HCT116 (cell line): ENCODE measurements around the gene CHRNB4. TPM values are rescaled to one million over a fixed set of nuclear protein-coding genes. Genes with fewer than 3 reads are reported as not detected.

ENCODE experiments used
- ATAC-seq: fragments of 200-7000 bp; cut with Tn5 transposase; 2 replicates; pipeline ENCODE4 v1.9.1; 2020; ENCODE audit warnings: mild to moderate bottlenecking, moderate library complexity
- BruUV-seq: library from RNA; stranded (reverse); fragments of 400-500 nt; replicated peaks from 2 replicates; lab custom pipeline; 2021; lab: Mats Ljungman, UMichigan
- CTCF ChIA-PET: fragments of 300-600 bp; sonication (Branson Sonifier 250); formaldehyde crosslinking; loops from one replicate; lab custom pipeline; 2021; ENCODE audit warnings: antibody characterized with exemption; lab: Charles Lee
- POLR2A ChIA-PET: fragments of 300-600, 350-600 bp; sonication (Branson Sonifier 250); formaldehyde crosslinking; loops from one replicate; lab custom pipeline; 2021; ENCODE audit warnings: antibody characterized with exemption; lab: Charles Lee
- RAD21 ChIA-PET, 2 experiments: fragments of 300-600 bp; sonication (Branson Sonifier 250); formaldehyde crosslinking; loops; one replicate each; lab custom pipeline; 2023; ENCODE audit warnings: low total read pairs in 2 of 2; ENCODE audit not compliant: uncharacterized antibody in 2 of 2, unreplicated experiment in 2 of 2, low non-redundant PET in 1 of 2; lab: Charles Lee
- DNase-seq: peaks from one replicate; pipeline ENCODE4 v3.0.0-alpha.2; 2010; ENCODE audit warnings: low read depth, low spot score
- H2AFZ ChIP-seq: fragments of 200-600 bp; shearing (Covaris generic), sonication (generic); 2 replicates; pipeline ENCODE4 v1.6.1; 2017; ENCODE audit warnings: low read depth, mixed run types, mixed read lengths, antibody characterized with exemption, low read length; ENCODE audit not compliant: poor library complexity, severe bottlenecking
- H3K27ac ChIP-seq: 2 replicates; pipeline ENCODE4 v1.5.1; 2012; ENCODE audit warnings: low read depth, low read length
- H3K27me3 ChIP-seq: fragments of 200-600 bp; sonication (generic); 2 replicates; pipeline ENCODE4 v1.6.1; 2016; ENCODE audit warnings: mixed run types, low read length, mixed read lengths; ENCODE audit not compliant: insufficient read depth
- H3K36me3 ChIP-seq, 2 experiments: fragments of 200-500 bp in 1 of 2; fragments of 200-600 bp in 1 of 2; sonication (Bioruptor generic) in 1 of 2; sonication (generic) in 1 of 2; 2 replicates each; pipeline versions ENCODE4 v1.5.1 to v1.6.1; 2014 to 2016; ENCODE audit warnings: low read length in 2 of 2, inconsistent platforms in 1 of 2, mixed read lengths in 1 of 2, mixed run types in 1 of 2; ENCODE audit not compliant: insufficient read depth in 2 of 2, control insufficient read depth in 1 of 2
- H3K4me1 ChIP-seq, 2 experiments: fragments of 200-600 bp in 1 of 2; sonication (generic) in 1 of 2; 2 replicates each; pipeline versions ENCODE4 v1.5.1 to v1.6.1; 2012 to 2017; ENCODE audit warnings: low read length in 2 of 2, inconsistent platforms in 1 of 2, mild to moderate bottlenecking in 1 of 2, mixed read lengths in 1 of 2, mixed run types in 1 of 2, moderate library complexity in 1 of 2; ENCODE audit not compliant: insufficient read depth in 2 of 2, control insufficient read depth in 1 of 2
- H3K4me2 ChIP-seq: fragments of 200-600 bp; sonication (generic); 2 replicates; pipeline ENCODE4 v1.6.1; 2017; ENCODE audit warnings: mixed run types, low read length, mixed read lengths
- H3K4me3 ChIP-seq, 2 experiments: fragments of 200-600 bp in 1 of 2; sonication (generic) in 1 of 2; replicated peaks in 1 of 2; 2 replicates each; pipeline ENCODE4 v1.5.1; 2011 to 2016; ENCODE audit warnings: low read length in 2 of 2, control low read depth in 1 of 2, low read depth in 1 of 2, mild to moderate bottlenecking in 1 of 2, mixed read lengths in 1 of 2, mixed run types in 1 of 2
- H3K79me2 ChIP-seq: fragments of 200-600 bp; sonication (generic); 2 replicates; pipeline ENCODE4 v1.6.1; 2017; ENCODE audit warnings: mild to moderate bottlenecking, mixed run types, low read length, moderate library complexity, mixed read lengths; ENCODE audit not compliant: insufficient read depth
- H3K9ac ChIP-seq: fragments of 200-600 bp; sonication (generic); 2 replicates; pipeline ENCODE4 v1.6.1; 2016; ENCODE audit warnings: low read length, mixed read lengths
- H3K9me2 ChIP-seq: fragments of 200-600 bp; sonication (generic), shearing (Covaris generic); 2 replicates; pipeline ENCODE4 v1.6.1; 2017; ENCODE audit warnings: mixed run types, mild to moderate bottlenecking, moderate library complexity; ENCODE audit not compliant: insufficient read depth
- H3K9me3 ChIP-seq, 2 experiments: fragments of 200-500 bp in 1 of 2; fragments of 200-600 bp in 1 of 2; sonication (Bioruptor generic) in 1 of 2; sonication (generic) in 1 of 2; 2 replicates each; pipeline ENCODE4 v1.6.1; 2014 to 2017; ENCODE audit warnings: low read length in 2 of 2, mixed read lengths in 2 of 2, inconsistent platforms in 1 of 2, low read depth in 1 of 2, mild to moderate bottlenecking in 1 of 2, mixed run types in 1 of 2, moderate library complexity in 1 of 2; ENCODE audit not compliant: control insufficient read depth in 1 of 2, insufficient read depth in 1 of 2
- H4K20me1 ChIP-seq: fragments of 200-600 bp; sonication (generic), shearing (Covaris generic); 2 replicates; pipeline ENCODE4 v1.6.1; 2017; ENCODE audit warnings: mixed run types, mild to moderate bottlenecking, moderate library complexity; ENCODE audit not compliant: insufficient read depth
- CEBPB ChIP-seq: IDR thresholded peaks from 2 replicates; pipeline ENCODE4 v1.6.1; 2012; ENCODE audit warnings: low read depth
- ELF1 ChIP-seq: IDR thresholded peaks from 2 replicates; pipeline ENCODE4 v1.6.1; 2012; ENCODE audit warnings: low read depth, borderline replicate concordance
- EZH2 ChIP-seq: fragments of 200-600 bp; sonication (generic); IDR thresholded peaks from 2 replicates; pipeline ENCODE4 v1.6.1; 2017; ENCODE audit warnings: antibody characterized with exemption, mixed run types
- EZH2phosphoT487 ChIP-seq: fragments of 200-600 bp; IDR thresholded peaks from 2 replicates; pipeline ENCODE4 v1.6.1; 2018; ENCODE audit warnings: antibody characterized with exemption, borderline replicate concordance
- SIN3A ChIP-seq: IDR thresholded peaks from 2 replicates; pipeline ENCODE4 v1.6.1; 2012; ENCODE audit warnings: low read depth
- TCF7L2 ChIP-seq: IDR thresholded peaks from 2 replicates; pipeline ENCODE4 v1.7.0; 2011; ENCODE audit warnings: borderline replicate concordance, inconsistent platforms; ENCODE audit not compliant: insufficient read depth, insufficient read length; ENCODE audit errors: extremely low read depth
- YY1 ChIP-seq: IDR thresholded peaks from 2 replicates; pipeline ENCODE4 v1.6.1; 2011; ENCODE audit warnings: low read length, low read depth, moderate library complexity, mild to moderate bottlenecking; ENCODE audit not compliant: insufficient replicate concordance; ENCODE audit errors: extremely low read depth
- ZNF274 ChIP-seq: fragments of 200-500 bp; sonication (Bioruptor generic); IDR thresholded peaks from 2 replicates; pipeline ENCODE4 v1.6.1; 2014; ENCODE audit warnings: mild to moderate bottlenecking, low read depth, low read length, inconsistent platforms
- intact Hi-C: fragments of 100-400 bp; cut with micrococcal nuclease; formaldehyde crosslinking; loops from 2 replicates; pipeline ENCODE4 v1.10.0; 2022
- total RNA-seq: library from RNA; stranded (reverse); gene quantifications from one replicate; pipeline ENCODE4 v1.2.1, GENCODE V29; 2021; ENCODE audit not compliant: unreplicated experiment
- TF ChIP-seq, protein P1 (sequence below): IDR thresholded peaks from 2 replicates; pipeline ENCODE4 v1.6.1; 2012
- TF ChIP-seq, protein P2 (sequence below): IDR thresholded peaks from 2 replicates; pipeline ENCODE4 v1.6.1; 2012; ENCODE audit warnings: low read depth
- TF ChIP-seq, protein P3 (sequence below): IDR thresholded peaks from 2 replicates; pipeline ENCODE4 v1.6.1; 2012
- TF ChIP-seq, protein P4 (sequence below): IDR thresholded peaks from 2 replicates; pipeline ENCODE4 v1.6.1; 2011; ENCODE audit warnings: mild to moderate bottlenecking, low read length, moderate library complexity; ENCODE audit not compliant: insufficient replicate concordance; ENCODE audit errors: extremely low read depth

The CHRNB4 gene
- total RNA-seq, 1 experiment from 2014 or later, result 2.0 TPM

DNA sequence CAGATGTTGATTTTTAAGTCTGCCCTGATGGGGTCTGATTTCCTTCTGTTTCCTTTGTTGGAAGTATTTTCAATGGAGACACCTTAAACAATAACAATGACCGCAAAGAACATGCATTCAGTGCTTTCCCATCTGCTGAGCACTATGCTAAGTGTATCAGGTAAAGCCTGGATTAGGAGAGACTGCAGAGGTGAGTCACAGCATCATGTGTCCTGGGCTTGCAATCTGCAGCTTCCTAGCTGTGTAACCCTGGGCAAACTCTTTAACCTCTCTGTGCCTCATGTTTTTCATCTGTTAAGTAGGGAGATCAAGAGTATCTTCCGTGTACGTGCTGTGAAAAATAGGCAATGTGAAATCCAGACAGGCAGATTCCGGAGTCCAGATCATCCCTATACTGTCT is 13.3 kb upstream of the CHRNB4 start:
- H3K4me3 ChIP-seq, result no peak overlapping the region
- ChIA-PET CTCF (no interaction called here), POLR2A (interaction anchor here (1.5 kb wide), 1 partner anchor 15 kb away, joined by 3 read pairs; no protein-coding TSS in a partner anchor), RAD21 (no interaction called here)
- no peaks in the 10 kb centered on the region for H3K4me1 ChIP-seq
- no peak for DNase-seq
- BruUV-seq, result no TSS peak
- intact Hi-C loops, result no loop called here
- H3K79me2 ChIP-seq, result no peaks in the 10 kb centered on the region
- H3K36me3 ChIP-seq, result no peaks in the 10 kb centered on the region
- H4K20me1 ChIP-seq, result no peaks in the 10 kb centered on the region
- TF ChIP-seq SIN3A (no peak), ELF1 (no peak), EZH2phosphoT487 (no peak), TCF7L2 (no peak), YY1 (no peak), EZH2 (no peak), ZNF274 (no peak), CEBPB (no peak)
- TF ChIP-seq, protein P1, sequence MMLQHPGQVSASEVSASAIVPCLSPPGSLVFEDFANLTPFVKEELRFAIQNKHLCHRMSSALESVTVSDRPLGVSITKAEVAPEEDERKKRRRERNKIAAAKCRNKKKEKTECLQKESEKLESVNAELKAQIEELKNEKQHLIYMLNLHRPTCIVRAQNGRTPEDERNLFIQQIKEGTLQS, result no peak
- TF ChIP-seq, protein P2, sequence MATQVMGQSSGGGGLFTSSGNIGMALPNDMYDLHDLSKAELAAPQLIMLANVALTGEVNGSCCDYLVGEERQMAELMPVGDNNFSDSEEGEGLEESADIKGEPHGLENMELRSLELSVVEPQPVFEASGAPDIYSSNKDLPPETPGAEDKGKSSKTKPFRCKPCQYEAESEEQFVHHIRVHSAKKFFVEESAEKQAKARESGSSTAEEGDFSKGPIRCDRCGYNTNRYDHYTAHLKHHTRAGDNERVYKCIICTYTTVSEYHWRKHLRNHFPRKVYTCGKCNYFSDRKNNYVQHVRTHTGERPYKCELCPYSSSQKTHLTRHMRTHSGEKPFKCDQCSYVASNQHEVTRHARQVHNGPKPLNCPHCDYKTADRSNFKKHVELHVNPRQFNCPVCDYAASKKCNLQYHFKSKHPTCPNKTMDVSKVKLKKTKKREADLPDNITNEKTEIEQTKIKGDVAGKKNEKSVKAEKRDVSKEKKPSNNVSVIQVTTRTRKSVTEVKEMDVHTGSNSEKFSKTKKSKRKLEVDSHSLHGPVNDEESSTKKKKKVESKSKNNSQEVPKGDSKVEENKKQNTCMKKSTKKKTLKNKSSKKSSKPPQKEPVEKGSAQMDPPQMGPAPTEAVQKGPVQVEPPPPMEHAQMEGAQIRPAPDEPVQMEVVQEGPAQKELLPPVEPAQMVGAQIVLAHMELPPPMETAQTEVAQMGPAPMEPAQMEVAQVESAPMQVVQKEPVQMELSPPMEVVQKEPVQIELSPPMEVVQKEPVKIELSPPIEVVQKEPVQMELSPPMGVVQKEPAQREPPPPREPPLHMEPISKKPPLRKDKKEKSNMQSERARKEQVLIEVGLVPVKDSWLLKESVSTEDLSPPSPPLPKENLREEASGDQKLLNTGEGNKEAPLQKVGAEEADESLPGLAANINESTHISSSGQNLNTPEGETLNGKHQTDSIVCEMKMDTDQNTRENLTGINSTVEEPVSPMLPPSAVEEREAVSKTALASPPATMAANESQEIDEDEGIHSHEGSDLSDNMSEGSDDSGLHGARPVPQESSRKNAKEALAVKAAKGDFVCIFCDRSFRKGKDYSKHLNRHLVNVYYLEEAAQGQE, result no peak
- TF ChIP-seq, protein P3, sequence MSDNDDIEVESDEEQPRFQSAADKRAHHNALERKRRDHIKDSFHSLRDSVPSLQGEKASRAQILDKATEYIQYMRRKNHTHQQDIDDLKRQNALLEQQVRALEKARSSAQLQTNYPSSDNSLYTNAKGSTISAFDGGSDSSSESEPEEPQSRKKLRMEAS, result no peak
- TF ChIP-seq, protein P4, sequence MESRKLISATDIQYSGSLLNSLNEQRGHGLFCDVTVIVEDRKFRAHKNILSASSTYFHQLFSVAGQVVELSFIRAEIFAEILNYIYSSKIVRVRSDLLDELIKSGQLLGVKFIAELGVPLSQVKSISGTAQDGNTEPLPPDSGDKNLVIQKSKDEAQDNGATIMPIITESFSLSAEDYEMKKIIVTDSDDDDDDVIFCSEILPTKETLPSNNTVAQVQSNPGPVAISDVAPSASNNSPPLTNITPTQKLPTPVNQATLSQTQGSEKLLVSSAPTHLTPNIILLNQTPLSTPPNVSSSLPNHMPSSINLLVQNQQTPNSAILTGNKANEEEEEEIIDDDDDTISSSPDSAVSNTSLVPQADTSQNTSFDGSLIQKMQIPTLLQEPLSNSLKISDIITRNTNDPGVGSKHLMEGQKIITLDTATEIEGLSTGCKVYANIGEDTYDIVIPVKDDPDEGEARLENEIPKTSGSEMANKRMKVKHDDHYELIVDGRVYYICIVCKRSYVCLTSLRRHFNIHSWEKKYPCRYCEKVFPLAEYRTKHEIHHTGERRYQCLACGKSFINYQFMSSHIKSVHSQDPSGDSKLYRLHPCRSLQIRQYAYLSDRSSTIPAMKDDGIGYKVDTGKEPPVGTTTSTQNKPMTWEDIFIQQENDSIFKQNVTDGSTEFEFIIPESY, result no peak
- H3K9me2 ChIP-seq, result no peaks in the 10 kb centered on the region
- H3K27ac ChIP-seq, result no peak overlapping the region
- 0 out of 2 replicates have a peak, but pooled peaks cover 3% of the 10 kb centered on the region for H3K27me3 ChIP-seq
- no peak overlapping the region for H2AFZ ChIP-seq
- ATAC-seq, result peak; percentile 47; the same call in 1 of the 2 replicates
- no peak overlapping the region for H3K4me2 ChIP-seq
- no peaks in the 10 kb centered on the region for H3K9me3 ChIP-seq
- H3K9ac ChIP-seq, result no peak overlapping the region
